ENCODE measurements around the gene LAMB1.

LAMB1 gene

GRCh38 chr7:107998150-107998549, 4.8 kb downstream of the LAMB1 start:
- no peaks in the 10 kb centered on the region for H3F3A ChIP-seq (ENCODE audit: insufficient read depth)
- H3K9me2 ChIP-seq (replicated peaks; ENCODE audit: insufficient read depth, low read length): no peaks in the 10 kb centered on the region
- TF ChIP-seq CTCF (IDR thresholded peaks at IDR 0.05; ENCODE audit: insufficient read depth, low read length, poor library complexity, severe bottlenecking) (no peak), EZH2phosphoT487 (conservative IDR thresholded peaks at IDR 0.05; ENCODE audit: low read length) (no peak)
- no peak overlapping the region for H3K27ac ChIP-seq (ENCODE audit: low read depth, low read length)
- H3K27me3 ChIP-seq (ENCODE audit: low read length): no peaks in the 10 kb centered on the region
- no peak overlapping the region for H2AFZ ChIP-seq (ENCODE audit: low read depth, low read length, severe bottlenecking)
- H4K20me1 ChIP-seq (ENCODE audit: low read depth, low read length): no peaks in the 10 kb centered on the region
- H3K36me3 ChIP-seq (ENCODE audit: low read length): no peaks in the 10 kb centered on the region
- H3K9ac ChIP-seq (ENCODE audit: low read length): no peak overlapping the region
- no peak overlapping the region for H3K4me2 ChIP-seq (ENCODE audit: low read depth, low read length, poor library complexity, severe bottlenecking)
- H3K4me3 ChIP-seq (ENCODE audit: insufficient read depth, low read length, poor library complexity, severe bottlenecking): no peak overlapping the region
- no peaks in the 10 kb centered on the region for H3K9me3 ChIP-seq (ENCODE audit: insufficient read depth, low read length)
- H3K79me2 ChIP-seq (ENCODE audit: insufficient read depth, low read length): no peaks in the 10 kb centered on the region

- Histone ChIP-seq H3K4me2 (ENCODE audit: low read depth, low read length, poor library complexity, severe bottlenecking) (no peak overlapping the region), H3K27me3 (ENCODE audit: low read length) (no peaks in the 10 kb centered on the region), H3K36me3 (ENCODE audit: low read length) (no peaks in the 10 kb centered on the region), H3F3A (ENCODE audit: insufficient read depth) (no peaks in the 10 kb centered on the region), H3K79me2 (ENCODE audit: insufficient read depth, low read length) (no peaks in the 10 kb centered on the region), H4K20me1 (ENCODE audit: low read depth, low read length) (no peaks in the 10 kb centered on the region), H3K9me3 (ENCODE audit: insufficient read depth, low read length) (no peaks in the 10 kb centered on the region), H3K9me2 (replicated peaks; ENCODE audit: insufficient read depth, low read length) (no peaks in the 10 kb centered on the region), H3K27ac (ENCODE audit: low read depth, low read length) (no peak overlapping the region), H2AFZ (ENCODE audit: low read depth, low read length, severe bottlenecking) (no peak overlapping the region), H3K4me3 (ENCODE audit: insufficient read depth, low read length, poor library complexity, severe bottlenecking) (no peak overlapping the region), H3K9ac (ENCODE audit: low read length) (no peak overlapping the region)
- TF ChIP-seq EZH2phosphoT487 (conservative IDR thresholded peaks at IDR 0.05; ENCODE audit: low read length): no peak
- no peak for TF ChIP-seq CTCF (IDR thresholded peaks at IDR 0.05; ENCODE audit: insufficient read depth, low read length, poor library complexity, severe bottlenecking)
Measured at GRCh38 chr7:107996072-107996882, 6.7 kb downstream of the LAMB1 start.

- H3K36me3 ChIP-seq (ENCODE audit: low read length): no peaks in the 10 kb centered on the region
- no peak overlapping the region for H3K27ac ChIP-seq (ENCODE audit: low read depth, low read length)
- no peak overlapping the region for H3K4me2 ChIP-seq (ENCODE audit: low read depth, low read length, poor library complexity, severe bottlenecking)
- no peaks in the 10 kb centered on the region for H3K9me3 ChIP-seq (ENCODE audit: insufficient read depth, low read length)
- H2AFZ ChIP-seq (ENCODE audit: low read depth, low read length, severe bottlenecking): no peak overlapping the region
- H3F3A ChIP-seq (ENCODE audit: insufficient read depth): no peaks in the 10 kb centered on the region
- no peaks in the 10 kb centered on the region for H4K20me1 ChIP-seq (ENCODE audit: low read depth, low read length)
- TF ChIP-seq CTCF (IDR thresholded peaks at IDR 0.05; ENCODE audit: insufficient read depth, low read length, poor library complexity, severe bottlenecking) (no peak), EZH2phosphoT487 (conservative IDR thresholded peaks at IDR 0.05; ENCODE audit: low read length) (no peak)
- no peaks in the 10 kb centered on the region for H3K79me2 ChIP-seq (ENCODE audit: insufficient read depth, low read length)
- H3K9ac ChIP-seq (ENCODE audit: low read length): no peak overlapping the region
- H3K9me2 ChIP-seq (replicated peaks; ENCODE audit: insufficient read depth, low read length): no peaks in the 10 kb centered on the region
- H3K4me3 ChIP-seq (ENCODE audit: insufficient read depth, low read length, poor library complexity, severe bottlenecking): no peak overlapping the region
- H3K27me3 ChIP-seq (ENCODE audit: low read length): no peaks in the 10 kb centered on the region
Measured at GRCh38 chr7:107995184-107996071, 7.5 kb downstream of the LAMB1 start.
